Activated naive CD8-positive, alpha-beta T cell treated with anti-CD3 and anti-CD28 coated beads, Interleukin-2, amount 50 U/mL, for 24 hours (primary cell): Measurements from ENCODE around the gene HMX1.

ENCODE experiments used
- ATAC-seq: fragments of 150-1000 bp; cut with Tn5 transposase; one replicate; pipeline ENCODE4 v1.10.0; 2021
- DNase-seq: peaks from one replicate; pipeline ENCODE4 v3.0.0; 2021
- H3K27ac Mint-ChIP-seq: one replicate; pipeline ENCODE4 v1.8.0; 2021; ENCODE audit warnings: mild to moderate bottlenecking, mixed read lengths
- H3K27me3 Mint-ChIP-seq: one replicate; pipeline ENCODE4 v1.8.0; 2021; ENCODE audit warnings: mixed read lengths
- H3K36me3 Mint-ChIP-seq: one replicate; pipeline ENCODE4 v1.8.0; 2021; ENCODE audit warnings: low read depth, mixed read lengths
- H3K4me1 Mint-ChIP-seq: one replicate; pipeline ENCODE4 v1.8.0; 2021; ENCODE audit warnings: mixed read lengths
- H3K4me3 Mint-ChIP-seq: one replicate; pipeline ENCODE4 v1.8.0; 2021; ENCODE audit warnings: mild to moderate bottlenecking, moderate library complexity, mixed read lengths
- H3K9me3 Mint-ChIP-seq: one replicate; pipeline ENCODE4 v1.8.0; 2021; ENCODE audit warnings: mixed read lengths

Gene HMX1

DNA sequence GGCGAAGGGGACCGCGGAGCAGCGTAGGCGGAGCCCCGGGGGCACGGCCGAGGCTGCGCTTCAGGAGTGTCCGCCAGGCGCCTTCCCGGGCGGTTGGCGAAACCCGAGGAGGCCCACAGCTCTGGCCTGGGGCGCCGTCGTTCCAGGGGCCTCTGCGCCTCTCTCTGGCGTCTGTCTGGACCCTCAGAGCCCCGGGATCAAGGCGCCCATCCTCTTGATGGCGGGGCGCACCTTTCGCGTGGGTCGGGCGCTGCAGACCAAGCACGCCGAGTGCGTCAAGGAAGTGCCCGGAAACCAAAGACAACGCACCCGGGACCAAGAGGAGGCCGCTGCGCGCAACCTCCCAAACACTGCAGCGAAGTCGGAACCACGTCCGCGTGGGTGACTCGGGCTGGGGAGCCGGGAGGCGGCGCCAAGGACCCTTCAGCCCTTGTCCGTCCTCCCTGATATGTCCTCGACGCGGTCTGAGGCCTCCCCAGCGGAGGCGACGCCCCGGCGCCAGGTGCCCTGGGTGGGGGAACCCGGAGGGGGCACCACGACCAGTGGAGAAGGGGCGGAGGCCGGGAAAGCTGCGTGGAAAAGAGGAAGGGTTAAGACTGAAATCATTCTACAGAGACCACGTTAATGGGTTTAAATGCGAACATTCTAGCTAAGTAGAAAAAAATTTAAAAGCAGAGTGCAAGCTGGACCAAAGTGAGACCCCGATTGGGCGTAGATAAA lies 9.9 kb downstream of the HMX1 start:
- no peaks in the 10 kb centered on the region for H3K36me3 Mint-ChIP-seq
- no peaks in the 10 kb centered on the region for H3K9me3 Mint-ChIP-seq
- H3K27me3 Mint-ChIP-seq, result peaks cover 69% of the 10 kb centered on the region
- no peak overlapping the region for H3K27ac Mint-ChIP-seq
- no peak overlapping the region for H3K4me3 Mint-ChIP-seq
- peaks cover 2% of the 10 kb centered on the region for H3K4me1 Mint-ChIP-seq
- no peak for ATAC-seq
- DNase-seq, result no peak

DNA sequence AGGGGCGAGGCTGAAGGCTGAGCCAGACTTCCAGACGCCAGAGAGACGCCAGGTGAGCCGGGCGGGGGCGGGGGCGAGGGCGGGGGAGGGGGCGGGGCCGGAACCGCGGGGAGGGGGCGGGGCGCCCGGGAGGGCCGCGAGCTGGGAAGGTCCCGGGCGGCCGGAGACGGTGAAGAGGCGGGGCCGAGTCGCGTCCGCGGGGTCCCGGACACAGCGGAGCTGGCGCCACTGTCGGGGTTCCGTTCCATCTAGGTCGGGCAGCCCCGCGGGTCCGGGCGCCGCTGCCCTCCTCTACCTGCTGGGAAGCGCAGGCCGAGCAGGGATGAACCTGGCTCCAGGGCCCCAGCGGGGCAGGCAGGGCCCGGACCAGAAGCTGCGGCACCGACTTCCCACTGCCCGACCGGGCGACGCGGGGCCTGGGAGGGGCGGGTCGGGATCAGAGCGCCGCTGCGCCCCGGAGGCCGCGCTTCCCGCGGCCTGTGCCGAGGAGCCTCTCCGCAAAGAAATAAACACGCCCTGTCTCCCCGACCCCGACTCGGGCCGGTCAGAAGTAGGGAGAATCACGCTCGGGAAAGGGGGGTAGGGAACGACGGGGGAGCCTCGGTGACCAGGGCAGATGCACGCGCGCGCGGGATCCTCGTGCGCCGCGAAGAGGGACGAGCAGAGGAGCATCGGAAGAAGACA lies 10.6 kb downstream of the HMX1 start:
- Mint-ChIP-seq H3K9me3 (no peaks in the 10 kb centered on the region), H3K27me3 (peaks cover 69% of the 10 kb centered on the region), H3K36me3 (no peaks in the 10 kb centered on the region), H3K4me1 (peaks cover 5% of the 10 kb centered on the region), H3K27ac (no peak overlapping the region), H3K4me3 (no peak overlapping the region)
- ATAC-seq (no peak), DNase-seq (no peak)

DNA sequence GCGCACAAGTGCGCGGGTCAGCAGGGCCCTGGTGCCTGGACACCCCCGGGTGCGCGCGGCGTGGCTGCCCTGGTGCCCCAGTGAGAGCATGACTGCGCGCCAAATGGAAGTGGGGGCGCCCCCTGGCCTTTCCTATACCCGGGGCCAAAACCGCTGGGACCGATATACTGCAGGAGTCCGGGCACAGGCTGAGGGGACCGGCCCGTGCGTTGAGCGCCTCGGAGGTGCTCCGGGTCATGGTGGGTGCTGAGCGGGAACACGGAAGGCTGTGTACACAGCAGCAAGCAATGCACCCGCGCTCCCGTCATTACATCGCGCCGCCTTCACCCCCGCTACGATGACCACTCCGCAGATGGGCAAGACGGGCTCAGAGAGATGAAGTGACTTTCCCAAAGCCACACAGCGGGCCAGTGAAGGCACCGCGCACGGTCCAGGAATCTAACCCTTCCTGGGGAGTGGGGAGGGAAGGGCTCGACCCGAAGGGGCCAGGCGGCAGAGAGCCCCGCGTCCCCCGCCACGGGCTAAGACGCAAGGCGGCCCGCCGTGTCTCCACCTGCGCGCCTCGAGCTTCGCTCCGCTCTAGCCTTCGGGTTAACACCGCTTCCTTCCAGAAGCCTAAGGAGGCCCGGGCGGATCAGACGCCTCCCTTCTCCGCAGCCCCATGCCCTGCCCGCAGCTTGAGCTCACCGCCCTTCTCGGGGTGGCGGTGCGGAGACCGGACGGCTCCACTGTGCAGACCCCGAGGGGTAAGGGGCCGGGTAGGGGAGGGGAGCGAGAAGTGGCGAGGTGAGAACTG lies 11.3 kb downstream of the HMX1 start:
- Mint-ChIP-seq H3K27ac (no peak overlapping the region), H3K9me3 (no peaks in the 10 kb centered on the region), H3K27me3 (peaks cover 72% of the 10 kb centered on the region), H3K4me3 (no peak overlapping the region), H3K36me3 (no peaks in the 10 kb centered on the region), H3K4me1 (peaks cover 5% of the 10 kb centered on the region)
- DNase-seq (no peak), ATAC-seq (no peak)

DNA sequence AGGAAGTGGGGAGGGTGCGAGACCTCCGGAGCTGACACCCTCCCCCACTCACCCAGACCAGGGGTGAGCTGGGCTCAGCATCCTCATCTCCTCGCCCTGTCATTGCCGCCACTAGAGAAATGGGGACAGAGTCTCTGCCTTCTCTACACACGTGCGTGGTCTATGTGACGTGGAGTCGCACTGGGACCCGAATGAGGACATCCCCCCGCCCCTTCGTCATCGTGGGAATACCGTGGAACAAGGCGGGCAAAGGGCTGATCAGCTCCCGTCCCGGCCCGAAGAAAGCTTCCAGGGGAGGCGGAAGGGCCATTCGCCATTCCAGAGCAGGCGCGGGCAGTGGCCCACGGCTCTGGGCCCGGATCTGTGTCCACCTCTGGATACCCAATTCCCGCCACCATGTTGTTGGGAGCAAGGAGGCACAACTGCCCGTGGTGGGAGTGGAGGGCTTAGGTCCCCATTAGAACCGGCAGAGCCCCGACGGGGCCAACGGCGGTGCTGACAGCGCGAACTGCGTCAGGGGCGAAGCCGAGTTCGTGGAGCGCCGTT lies 12.0 kb downstream of the HMX1 start:
- Mint-ChIP-seq H3K9me3 (no peaks in the 10 kb centered on the region), H3K36me3 (no peaks in the 10 kb centered on the region), H3K4me1 (peaks cover 5% of the 10 kb centered on the region), H3K27me3 (peaks cover 74% of the 10 kb centered on the region), H3K4me3 (no peak overlapping the region), H3K27ac (no peak overlapping the region)
- DNase-seq (no peak), ATAC-seq (no peak)

DNA sequence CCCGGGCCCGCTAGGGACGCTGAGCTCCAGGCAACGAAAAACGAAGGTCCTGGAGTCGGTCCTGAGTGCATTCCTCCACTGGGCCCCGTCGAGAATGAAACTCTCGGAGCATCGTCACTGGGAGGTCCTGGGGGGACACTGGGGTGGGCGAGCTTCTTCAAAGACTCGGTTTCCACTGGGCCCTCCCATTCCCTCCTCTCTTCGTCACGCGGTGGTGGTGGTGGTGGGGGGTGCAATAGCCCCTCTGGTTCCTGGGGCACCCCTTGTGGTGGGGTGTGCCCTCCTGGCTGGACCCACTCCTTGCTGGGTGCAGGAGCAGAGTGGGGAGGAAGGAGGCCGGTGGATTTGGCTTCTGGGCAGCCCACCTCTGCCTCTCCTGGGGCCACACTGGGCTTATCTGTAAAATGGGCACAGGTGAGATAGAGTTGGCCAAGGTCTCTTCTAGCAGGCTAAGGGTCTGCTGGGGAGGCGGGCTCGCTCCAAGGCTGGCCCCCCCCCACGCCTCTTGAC lies 12.9 kb downstream of the HMX1 start:
- peaks cover 70% of the 10 kb centered on the region for H3K27me3 Mint-ChIP-seq
- H3K27ac Mint-ChIP-seq, result no peak overlapping the region
- no peak for ATAC-seq
- no peak for DNase-seq
- H3K4me3 Mint-ChIP-seq, result no peak overlapping the region
- H3K9me3 Mint-ChIP-seq, result no peaks in the 10 kb centered on the region
- H3K4me1 Mint-ChIP-seq, result peaks cover 5% of the 10 kb centered on the region
- H3K36me3 Mint-ChIP-seq, result no peaks in the 10 kb centered on the region

DNA sequence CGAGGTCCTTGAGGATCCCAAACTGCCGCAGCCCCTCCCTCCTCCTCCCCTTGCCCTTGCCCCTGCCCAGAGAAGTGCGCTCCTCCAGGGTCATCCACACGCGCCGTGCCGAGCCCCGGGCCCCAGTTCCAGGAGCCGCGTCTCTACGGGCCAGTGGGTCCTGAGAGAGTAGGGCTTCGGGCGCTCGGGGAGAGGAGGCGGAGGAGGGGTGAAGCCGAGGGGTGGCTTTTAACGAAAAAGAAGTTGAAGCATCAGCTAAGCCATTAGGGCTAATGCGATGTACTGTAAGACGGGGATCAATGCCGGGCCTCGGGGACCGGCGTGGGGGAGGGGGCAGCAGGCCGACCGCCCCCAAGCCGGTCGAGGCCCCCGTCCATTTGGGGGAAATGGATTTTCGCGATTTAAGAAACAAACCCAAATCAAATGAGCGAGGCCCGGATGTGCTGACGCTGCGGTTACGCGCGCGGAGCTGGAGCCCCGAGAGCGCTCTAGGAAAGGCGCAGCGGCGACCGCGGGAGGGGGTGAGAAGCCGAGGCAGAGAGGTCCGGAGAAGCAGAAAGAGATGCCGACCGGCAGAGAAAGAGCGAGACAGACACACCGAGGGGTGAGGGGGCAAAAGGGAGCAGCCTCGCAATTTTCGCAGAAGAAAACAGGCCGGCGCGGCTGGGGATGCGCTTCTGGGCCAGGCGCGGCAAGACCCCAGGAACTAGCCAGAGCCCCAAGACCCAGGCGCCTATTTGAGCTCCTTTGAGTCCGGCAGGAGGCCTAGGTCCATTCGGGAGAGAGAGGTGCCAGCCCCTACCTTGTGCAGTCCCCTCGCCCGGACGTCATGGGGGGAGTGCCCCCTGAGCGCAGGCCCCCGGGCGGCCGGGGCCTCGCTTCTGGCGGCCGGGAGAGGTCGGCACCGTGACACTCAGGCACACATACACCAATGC lies 13.6 kb downstream of the HMX1 start:
- H3K36me3 Mint-ChIP-seq, result no peaks in the 10 kb centered on the region
- no peak overlapping the region for H3K27ac Mint-ChIP-seq
- peaks cover 5% of the 10 kb centered on the region for H3K4me1 Mint-ChIP-seq
- no peaks in the 10 kb centered on the region for H3K9me3 Mint-ChIP-seq
- peaks cover 69% of the 10 kb centered on the region for H3K27me3 Mint-ChIP-seq
- ATAC-seq, result no peak
- H3K4me3 Mint-ChIP-seq, result no peak overlapping the region
- no peak for DNase-seq

DNA sequence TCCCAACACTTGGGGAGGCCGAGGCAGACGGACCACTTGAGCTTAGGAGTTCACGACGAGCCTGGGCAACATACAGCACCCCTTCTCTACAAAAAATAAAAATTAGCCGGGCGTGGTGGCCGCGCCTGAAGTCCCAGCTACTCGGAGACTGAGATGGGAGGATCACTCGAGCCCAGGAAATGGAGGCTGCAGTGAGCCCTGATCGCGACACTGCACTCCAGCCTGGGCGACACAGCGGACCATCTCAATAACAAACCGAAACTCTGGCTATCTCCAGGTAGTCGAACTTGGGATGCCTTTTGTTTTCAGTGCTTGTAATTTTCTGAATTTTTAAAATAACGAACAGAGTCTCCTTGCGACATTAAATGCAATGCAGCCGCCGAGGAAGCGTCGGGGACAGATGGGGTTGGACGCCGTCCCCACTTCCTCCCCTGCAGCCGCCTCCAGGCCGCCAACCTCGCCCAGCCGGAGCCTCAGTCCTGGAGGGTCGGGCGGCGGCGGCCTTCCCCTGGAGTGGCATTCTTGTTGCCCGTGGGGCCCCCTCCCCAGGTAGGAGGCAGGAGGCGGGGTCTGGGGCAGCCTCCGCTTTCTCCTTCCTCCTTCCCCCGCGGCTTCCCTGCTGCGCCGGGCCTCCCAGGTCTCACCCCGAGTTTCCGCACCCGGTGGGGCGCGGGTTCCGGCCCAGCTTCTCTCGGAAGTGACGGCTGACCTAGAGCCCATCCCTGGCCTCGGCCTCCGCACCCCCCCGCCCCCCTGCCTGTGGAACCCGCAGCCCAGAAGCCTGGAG lies 14.6 kb downstream of the HMX1 start:
- ATAC-seq (no peak), DNase-seq (no peak)
- Mint-ChIP-seq H3K9me3 (no peaks in the 10 kb centered on the region), H3K4me3 (no peak overlapping the region), H3K36me3 (no peaks in the 10 kb centered on the region), H3K27me3 (peaks cover 63% of the 10 kb centered on the region), H3K4me1 (peaks cover 5% of the 10 kb centered on the region), H3K27ac (no peak overlapping the region)

DNA sequence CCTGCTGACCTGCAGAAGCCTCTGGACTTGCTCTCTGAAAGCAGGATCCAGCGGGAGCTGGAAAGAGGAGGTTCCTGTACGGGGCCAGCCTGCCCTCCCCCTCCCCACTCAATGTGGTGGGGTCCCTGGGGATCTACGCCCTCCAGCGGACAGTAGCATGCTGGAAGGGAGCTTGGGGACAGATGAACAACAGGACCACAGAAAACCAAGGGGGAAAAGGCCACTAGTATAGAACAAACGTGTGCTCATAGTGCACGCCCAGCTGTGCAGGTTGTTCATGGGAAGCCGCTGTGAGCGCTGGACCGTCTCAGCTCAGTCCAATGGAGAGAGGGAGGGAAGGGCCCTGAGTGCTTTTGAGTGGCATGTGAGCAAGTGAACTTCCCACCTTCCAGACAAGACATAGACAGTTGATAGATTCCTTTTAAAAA lies 15.8 kb downstream of the HMX1 start:
- no peak for DNase-seq
- H3K4me1 Mint-ChIP-seq, result peaks cover 2% of the 10 kb centered on the region
- no peak for ATAC-seq
- H3K27ac Mint-ChIP-seq, result no peak overlapping the region
- H3K4me3 Mint-ChIP-seq, result no peak overlapping the region
- H3K27me3 Mint-ChIP-seq, result peaks cover 59% of the 10 kb centered on the region
- no peaks in the 10 kb centered on the region for H3K36me3 Mint-ChIP-seq
- no peaks in the 10 kb centered on the region for H3K9me3 Mint-ChIP-seq

DNA sequence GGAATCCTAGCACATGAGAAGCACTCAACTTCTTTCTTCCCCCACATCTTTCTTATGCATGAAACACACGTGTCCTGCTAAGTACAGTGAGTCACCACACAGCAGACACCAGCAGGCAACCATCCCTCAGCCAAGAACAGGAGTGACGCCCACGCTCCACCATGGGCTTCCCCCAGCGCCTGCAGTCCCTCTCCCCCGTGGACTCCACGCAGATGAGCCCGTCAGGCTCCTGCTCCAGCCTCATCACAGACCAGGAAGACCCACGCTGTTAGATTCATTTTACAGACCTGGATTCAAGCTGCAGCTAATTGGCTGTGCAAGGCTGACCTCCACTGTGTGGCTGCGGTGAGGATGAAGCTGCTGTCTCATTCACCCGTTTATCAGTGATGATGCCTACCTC lies 16.7 kb downstream of the HMX1 start:
- no peak overlapping the region for H3K27ac Mint-ChIP-seq
- H3K4me3 Mint-ChIP-seq, result no peak overlapping the region
- peaks cover 56% of the 10 kb centered on the region for H3K27me3 Mint-ChIP-seq
- no peaks in the 10 kb centered on the region for H3K9me3 Mint-ChIP-seq
- peaks cover 2% of the 10 kb centered on the region for H3K4me1 Mint-ChIP-seq
- no peak for DNase-seq
- ATAC-seq, result no peak
- H3K36me3 Mint-ChIP-seq, result no peaks in the 10 kb centered on the region

DNA sequence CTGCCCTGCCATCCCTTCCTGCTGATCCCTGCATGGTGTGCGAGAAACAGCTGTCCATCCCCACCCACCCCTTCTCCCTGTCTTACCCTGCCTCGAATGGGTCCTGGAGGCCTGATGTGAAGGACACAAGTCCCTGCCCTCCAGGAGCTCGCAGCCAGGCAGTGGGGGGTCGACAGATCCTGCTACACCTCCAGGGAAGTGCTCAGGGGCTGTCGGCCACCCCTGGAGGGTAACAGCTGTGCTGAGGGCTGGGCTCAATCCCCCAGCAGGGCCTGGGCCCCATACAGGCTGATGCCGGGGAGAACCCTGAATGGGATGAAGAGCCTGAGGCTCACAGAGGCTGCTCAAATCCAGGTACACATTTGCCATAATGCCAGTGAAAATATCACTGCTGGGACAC lies 17.6 kb downstream of the HMX1 start:
- Mint-ChIP-seq H3K27me3 (peaks cover 48% of the 10 kb centered on the region), H3K9me3 (no peaks in the 10 kb centered on the region), H3K4me1 (peaks cover 2% of the 10 kb centered on the region), H3K36me3 (no peaks in the 10 kb centered on the region), H3K4me3 (no peak overlapping the region), H3K27ac (no peak overlapping the region)
- no peak for ATAC-seq
- no peak for DNase-seq

DNA sequence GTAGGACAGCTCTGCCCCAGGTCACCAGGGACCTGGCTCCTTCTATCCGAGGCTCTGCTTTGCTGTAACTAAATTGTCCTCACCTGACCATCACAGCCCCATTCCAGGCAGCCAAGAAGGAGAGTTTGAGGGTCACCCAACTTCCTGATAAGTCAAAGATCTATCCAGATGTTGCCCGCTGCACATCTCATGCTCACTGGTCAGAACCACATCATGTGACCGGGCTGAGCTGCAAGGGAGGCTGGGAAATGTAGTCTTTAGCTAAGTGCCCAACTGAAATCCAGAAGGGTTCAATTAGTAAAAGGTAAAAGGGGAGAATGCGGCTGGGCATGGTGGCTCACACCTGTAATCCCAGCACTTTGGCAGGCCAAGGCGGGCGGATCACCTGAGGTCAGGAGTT lies 18.4 kb downstream of the HMX1 start:
- no peak overlapping the region for H3K4me3 Mint-ChIP-seq
- H3K9me3 Mint-ChIP-seq, result no peaks in the 10 kb centered on the region
- H3K4me1 Mint-ChIP-seq, result peaks cover 2% of the 10 kb centered on the region
- H3K27me3 Mint-ChIP-seq, result peaks cover 45% of the 10 kb centered on the region
- ATAC-seq (no peak), DNase-seq (no peak)
- H3K36me3 Mint-ChIP-seq, result no peaks in the 10 kb centered on the region
- no peak overlapping the region for H3K27ac Mint-ChIP-seq

DNA sequence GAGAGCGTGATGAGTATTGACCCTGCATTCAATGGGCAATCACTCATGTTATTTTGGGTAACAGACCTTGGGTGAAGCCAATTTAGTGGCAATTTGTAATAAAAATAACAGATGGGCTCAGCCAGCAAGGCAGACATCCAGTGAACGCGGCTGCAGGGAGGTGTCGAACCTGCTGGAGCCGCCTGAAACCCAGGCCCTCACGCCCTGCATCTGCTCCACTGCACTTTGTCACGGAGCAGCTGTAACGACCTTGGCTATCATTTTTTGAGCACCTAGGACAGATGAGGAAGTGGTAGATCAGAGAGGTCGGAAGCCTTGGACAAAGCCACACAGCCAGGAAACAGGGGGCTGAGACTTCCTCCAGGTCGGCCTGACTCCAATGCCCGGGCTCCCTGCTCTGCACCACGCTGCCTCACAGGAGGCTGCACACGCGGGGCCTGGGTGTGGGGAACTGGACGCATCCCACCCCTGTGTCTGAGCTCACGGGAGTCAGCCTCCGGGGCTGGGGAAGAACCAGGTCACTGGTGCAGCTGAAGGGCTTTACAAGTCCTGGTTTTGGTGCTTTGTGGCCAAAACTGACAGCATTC lies 19.4 kb downstream of the HMX1 start:
- peaks cover 2% of the 10 kb centered on the region for H3K4me1 Mint-ChIP-seq
- H3K4me3 Mint-ChIP-seq, result no peak overlapping the region

More for the DNA sequence above, 19.4 kb downstream of the HMX1 start:
- H3K27me3 Mint-ChIP-seq, result peaks cover 38% of the 10 kb centered on the region
- H3K9me3 Mint-ChIP-seq, result no peaks in the 10 kb centered on the region
- no peak overlapping the region for H3K27ac Mint-ChIP-seq
- ATAC-seq, result no peak
- DNase-seq, result no peak
- H3K36me3 Mint-ChIP-seq, result no peaks in the 10 kb centered on the region
